Stimulated activated CD4-positive, alpha-beta T cell treated with anti-CD3 and anti-CD28 coated beads, TNF-alpha, amount 100 ng/mL, for 24 hours (primary cell): Measurements from ENCODE around the gene SCO2.

Source experiments
- DNase-seq, 3 experiments: peaks; one replicate each; pipeline ENCODE4 v3.0.0-alpha.2; 2020; ENCODE audit warnings: low read depth in 3 of 3

SCO2 gene

GRCh38 chr22:50525104-50525857 is at the start of gene SCO2:
SCO2 (minus strand) TSS chr22:50525598; CDS start chr22:50524411, 1,187 bp downstream.
- DNase-seq = peak; percentile 95 to 97 (median 96)

GRCh38 chr22:50574383-50574755 is 49.0 kb upstream of the SCO2 start:
- no peak for DNase-seq

GRCh38 chr22:50573491-50574382 is 48.3 kb upstream of the SCO2 start:
- no peak for DNase-seq

GRCh38 chr22:50572965-50573364 is 47.6 kb upstream of the SCO2 start:
- DNase-seq = no peak

GRCh38 chr22:50571264-50572175 is 46.1 kb upstream of the SCO2 start:
- DNase-seq = no peak

GRCh38 chr22:50570861-50571260 is 45.5 kb upstream of the SCO2 start:
- no peak for DNase-seq

GRCh38 chr22:50569896-50570535 is 44.6 kb upstream of the SCO2 start:
- DNase-seq = no peak

GRCh38 chr22:50569041-50569459 is 43.7 kb upstream of the SCO2 start:
- DNase-seq = no peak

- DNase-seq = no peak
Observed at GRCh38 chr22:50568626-50569025, 43.2 kb upstream of the SCO2 start.

GRCh38 chr22:50567721-50568252 is 42.4 kb upstream of the SCO2 start:
- DNase-seq = no peak

GRCh38 chr22:50564289-50564688 is 38.9 kb upstream of the SCO2 start:
- no peak for DNase-seq

- DNase-seq = no peak
Observed at GRCh38 chr22:50563413-50564160, 38.2 kb upstream of the SCO2 start.

GRCh38 chr22:50562523-50563412 is 37.4 kb upstream of the SCO2 start, which contains the start of gene SYCE3:
SYCE3 (minus strand) TSS chr22:50562919; CDS start chr22:50556405, 6,514 bp downstream.
- DNase-seq = peak; percentile 94 to 98 (median 96)

GRCh38 chr22:50561401-50562358 is 36.3 kb upstream of the SCO2 start:
- DNase-seq = no peak

- no peak for DNase-seq
Observed at GRCh38 chr22:50560034-50560433, 34.6 kb upstream of the SCO2 start.

- DNase-seq = no peak
Observed at GRCh38 chr22:50556703-50557102, 31.3 kb upstream of the SCO2 start.

GRCh38 chr22:50553310-50553709 is 27.9 kb upstream of the SCO2 start:
- no peak for DNase-seq

- DNase-seq = no peak
Observed at GRCh38 chr22:50551160-50551752, 25.9 kb upstream of the SCO2 start.
